Hematopoietic multipotent progenitor cell treated with erythropoietin and hydrocortisone succinate and interleukin-3 and kit ligand, for 4 days (in vitro differentiated cells): Measurements from ENCODE around the gene GNPDA1.

ENCODE experiments used
- DNase-seq: peaks from one replicate; pipeline ENCODE4 v3.0.0-alpha.2; 2015

Gene GNPDA1

DNA sequence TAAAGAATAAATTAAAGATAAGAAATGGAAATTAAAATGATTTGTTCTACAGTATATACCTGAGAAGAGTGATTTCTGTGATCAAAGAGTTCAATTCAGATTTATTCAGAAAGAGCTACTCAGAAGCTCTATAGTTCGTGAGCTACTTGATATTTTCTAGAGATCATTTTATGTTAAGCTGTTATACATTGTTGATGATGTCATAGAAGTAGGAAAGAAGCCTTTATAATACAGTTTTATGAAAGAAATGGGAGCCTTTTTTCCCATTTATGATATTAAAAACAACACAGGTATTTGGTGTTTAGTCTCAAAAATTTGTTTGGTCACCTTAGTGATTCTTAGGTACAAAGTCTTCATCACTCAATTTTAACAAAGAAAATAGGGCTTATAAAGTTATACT is 23.1 kb downstream of the GNPDA1 start:
- no peak for DNase-seq

DNA sequence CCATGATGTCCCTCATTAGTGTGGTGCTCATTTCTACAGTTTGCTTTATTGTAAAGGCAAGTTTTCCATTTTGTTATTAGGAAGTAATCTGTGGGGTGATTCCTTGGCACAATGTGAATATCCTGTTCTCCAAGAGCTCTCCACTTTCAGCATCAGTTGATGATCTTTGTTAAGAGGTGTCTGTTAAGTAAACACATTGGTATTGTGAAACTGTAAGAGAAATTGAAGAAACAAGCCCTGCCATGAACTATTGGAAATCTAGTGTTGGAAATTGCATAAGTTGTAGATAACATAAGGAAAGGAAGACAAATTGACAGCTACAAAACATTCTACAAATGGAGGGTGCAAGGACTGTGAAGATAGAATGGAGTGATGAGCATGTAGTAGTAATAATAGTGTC is 26.8 kb downstream of the GNPDA1 start:
- no peak for DNase-seq

DNA sequence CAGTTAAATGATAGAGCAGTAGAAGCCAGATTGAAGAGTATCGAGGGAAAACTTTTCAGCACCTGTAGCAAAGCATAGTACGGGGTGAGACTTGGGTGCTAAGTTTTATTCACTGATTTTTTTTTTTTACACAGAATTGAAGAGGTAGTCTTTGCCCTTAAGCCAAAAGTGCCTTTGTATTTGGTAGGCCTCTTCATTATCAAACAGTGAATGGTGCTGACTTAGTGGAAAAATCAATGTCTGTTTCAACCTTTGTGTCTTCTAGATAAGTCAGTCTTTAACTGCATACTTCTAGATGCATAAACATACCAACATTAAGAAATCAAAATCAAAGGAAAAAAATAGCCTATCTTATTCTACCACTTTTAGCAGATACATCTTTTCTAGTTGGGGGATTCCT is 30.2 kb downstream of the GNPDA1 start:
- DNase-seq = no peak

DNA sequence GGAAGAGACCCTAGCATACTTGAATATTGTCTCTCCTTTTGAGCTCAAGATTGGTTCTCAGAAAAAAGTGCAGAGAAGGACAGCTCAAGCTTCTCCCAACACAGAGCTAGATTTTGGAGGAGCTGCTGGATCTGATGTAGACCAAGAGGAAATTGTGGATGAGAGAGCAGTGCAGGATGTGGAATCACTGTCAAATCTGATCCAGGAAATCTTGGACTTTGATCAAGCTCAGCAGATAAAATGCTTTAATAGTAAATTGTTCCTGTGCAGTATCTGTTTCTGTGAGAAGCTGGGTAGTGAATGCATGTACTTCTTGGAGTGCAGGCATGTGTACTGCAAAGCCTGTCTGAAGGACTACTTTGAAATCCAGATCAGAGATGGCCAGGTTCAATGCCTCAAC is 34.4 kb downstream of the GNPDA1 start:
- no peak for DNase-seq

DNA sequence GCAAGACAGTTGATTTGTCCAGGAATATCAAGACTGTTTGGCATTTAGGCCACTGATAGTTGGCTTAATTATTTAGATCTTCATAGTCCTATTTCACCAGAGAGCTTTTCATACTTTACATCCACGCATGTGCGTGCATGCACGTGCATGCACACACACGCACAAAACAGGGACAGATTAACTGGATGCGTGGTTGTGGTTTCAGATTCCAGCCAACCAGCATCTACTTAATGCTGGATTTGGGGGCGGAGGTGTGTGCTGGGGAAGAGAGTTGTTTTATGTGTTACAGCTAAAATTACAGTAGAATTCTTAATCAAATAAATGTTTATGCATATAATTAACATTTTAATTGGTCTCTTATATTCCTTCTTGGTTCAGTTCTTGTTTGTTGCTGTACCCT is 36.7 kb downstream of the GNPDA1 start:
- no peak for DNase-seq

DNA sequence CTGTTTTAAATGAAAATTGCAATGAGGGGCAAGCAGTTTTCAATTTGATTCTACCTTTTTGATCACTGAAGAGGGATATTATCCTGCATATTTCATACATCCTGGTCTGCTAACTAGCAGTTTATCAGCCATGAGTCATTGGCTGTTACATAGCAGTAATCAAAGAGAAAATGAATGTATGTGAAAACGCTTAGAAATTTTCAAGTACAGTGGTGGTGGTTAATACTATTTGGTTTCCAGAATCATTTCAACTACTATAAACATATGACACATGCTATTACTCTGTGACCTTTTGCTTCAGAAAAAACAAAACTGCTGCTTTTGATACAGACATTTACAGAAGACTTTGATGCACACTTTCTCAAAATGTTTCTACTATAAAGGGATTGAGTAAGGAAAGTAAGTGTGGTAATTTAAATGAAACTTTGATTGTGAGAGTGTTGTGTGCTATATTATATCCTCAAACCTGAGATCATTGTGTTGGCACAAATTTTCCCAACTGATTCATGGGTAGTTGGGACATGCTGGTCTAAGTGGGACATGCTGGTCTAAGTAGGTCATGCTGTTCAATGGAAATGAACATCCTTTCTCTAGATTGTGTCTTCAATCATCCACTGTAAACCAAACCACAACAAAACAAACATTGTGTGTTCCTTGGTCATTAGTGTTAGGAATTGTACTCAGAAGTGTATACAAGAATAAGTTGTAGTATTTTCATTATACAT is 38.8 kb downstream of the GNPDA1 start:
- no peak for DNase-seq

DNA sequence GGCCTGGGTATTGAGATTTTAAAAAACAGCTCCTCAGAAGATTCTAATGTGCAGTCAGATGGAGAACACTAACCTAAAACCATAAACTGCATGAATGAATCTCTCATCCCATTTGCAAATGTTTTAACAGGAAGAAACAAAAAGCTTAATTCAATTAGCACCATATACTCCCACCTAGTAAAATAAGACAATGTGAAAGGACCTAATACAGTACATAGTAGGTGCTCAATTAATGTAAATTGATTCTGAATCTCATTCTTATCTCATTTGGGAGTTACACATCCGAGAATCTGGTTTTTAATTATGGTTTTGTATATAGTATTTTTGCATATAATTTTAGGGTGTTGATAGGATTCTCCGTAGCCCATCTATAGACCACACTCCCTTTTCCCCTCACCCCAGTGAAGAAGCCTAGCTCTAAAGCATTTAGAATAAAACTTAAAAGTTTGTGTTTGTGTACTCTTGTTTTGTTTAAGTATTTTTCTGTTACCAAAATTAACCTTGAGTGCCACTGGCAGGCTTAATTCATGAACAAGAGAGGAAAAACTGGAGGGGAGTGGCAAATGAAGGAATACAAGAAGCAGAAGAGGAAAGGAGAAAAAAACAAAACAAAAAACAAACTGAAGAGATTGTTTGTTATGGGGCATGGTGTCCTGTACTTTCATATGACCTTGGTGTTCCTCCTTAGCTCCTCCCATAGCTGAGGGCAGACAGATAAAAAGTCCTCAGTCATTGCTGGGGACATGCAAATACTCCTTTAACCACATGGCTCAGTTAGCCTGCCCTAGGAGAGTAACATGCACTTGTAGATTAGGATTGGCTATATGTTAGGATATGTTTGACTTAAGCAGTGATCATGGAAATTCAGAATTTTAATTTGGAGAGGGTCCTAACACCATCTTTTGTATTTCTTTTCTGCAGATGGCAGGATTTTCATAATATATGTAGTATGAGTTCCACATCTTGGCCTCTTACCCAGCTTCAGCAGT is 42.8 kb downstream of the GNPDA1 start:
- DNase-seq = peak; percentile 95

DNA sequence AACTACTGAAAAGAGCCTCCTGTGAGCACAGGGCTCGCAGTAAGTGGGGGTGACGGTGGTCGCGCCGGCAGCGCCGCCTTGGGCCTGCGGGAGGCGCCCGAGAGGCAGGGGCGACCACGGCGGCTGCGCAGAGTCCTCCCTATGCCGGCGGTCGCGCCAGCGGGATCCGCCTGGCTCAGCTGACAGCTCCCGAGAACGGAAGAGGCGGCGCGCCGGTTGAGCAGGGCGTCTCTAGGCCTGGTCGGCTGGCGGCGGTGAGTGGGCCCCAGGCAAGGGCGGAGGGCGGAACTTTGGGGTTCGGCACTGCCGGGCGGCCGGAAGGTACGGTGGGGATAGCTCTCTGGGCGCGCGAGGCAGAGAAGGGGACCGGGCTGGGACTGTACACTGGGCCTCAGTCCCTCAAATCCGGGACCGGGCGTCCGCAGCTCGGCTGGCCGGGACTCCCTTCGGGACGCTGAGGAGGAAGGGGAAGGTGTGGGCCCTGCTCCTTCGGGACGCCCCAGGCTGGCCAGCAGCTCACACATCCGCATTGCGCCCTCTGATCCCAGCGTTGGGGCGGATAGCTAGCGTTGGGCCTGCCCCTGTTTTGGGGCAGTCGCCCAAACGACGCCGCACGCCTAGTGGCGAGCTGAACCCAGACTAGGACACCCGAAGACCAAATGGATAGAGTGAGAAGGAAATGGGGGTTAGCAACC is 43.8 kb downstream of the GNPDA1 start, which contains the start of gene RNF14:
Gene RNF14 (plus strand): TSS at position 192 of the 695 bp plus-strand sequence. CDS start 4,484 bp downstream, outside the sequence.
- peak; percentile 98 for DNase-seq

DNA sequence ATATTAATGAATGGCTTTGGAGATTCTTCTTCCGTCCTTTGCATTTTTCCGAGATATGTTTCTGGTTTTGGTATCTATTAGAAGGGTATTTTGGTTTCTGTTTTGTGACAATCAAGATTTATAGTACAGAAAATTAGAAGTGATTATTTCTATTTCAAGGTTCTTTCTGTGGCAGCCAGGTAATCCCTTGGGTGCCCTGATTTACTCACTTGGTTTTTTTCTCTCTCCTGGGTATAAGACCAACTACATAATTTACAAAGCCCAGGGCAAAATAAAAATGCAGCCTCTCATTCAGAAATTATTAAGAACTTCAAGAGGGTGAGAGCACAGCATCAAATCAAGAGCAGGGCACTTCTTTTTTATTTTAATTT is 45.9 kb downstream of the GNPDA1 start:
- DNase-seq = no peak

DNA sequence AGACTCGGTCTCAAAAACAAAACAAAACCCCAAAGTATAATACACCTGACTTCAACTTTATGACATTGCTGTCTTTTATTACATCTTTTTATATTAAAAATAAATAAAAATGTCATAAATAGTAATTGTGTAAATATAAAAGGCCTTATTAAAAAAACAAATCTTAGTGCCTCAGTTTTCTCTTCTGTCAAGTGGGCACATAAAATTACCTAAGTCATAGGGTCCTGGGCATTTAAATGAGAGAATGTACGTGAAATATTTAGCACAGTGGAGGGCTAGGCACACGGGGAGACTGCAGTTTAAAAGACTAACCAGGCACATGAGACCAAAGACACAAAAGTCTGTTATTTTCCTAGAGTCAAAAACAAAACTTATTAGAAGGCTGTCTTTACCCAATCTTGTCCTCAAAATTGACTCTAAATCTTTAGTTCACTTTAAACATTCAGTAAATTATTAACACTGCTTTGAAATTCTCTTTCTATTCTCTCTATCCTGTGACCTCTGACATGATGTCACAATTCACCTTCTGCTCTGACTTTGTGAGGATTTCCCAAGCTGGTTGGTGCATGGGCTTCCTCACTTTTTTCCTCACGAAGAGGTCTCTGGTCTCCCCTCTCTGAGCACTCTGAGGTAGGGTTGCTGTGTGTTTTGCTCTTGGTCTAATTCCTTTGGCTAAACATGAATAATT is 46.4 kb downstream of the GNPDA1 start:
- DNase-seq = no peak

DNA sequence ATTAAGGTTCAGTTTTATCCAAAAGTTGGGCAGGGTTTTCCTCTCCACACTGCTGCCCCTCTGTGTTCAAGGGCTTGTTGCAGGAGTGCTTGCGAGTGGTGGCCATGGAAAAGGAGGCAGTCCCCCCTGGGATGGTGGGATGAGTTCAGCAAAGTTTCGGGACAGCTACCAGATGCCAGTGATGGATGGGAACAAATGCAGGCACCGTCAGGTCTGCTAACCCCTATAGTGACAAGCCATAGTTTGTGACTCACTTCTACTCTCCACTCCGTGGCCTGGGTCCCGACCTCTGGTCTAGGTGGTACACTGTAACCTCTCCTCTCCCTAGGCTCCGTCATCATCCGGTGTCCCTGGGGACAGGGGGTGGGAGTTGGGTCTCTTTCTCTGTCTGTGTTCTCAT is 47.8 kb downstream of the GNPDA1 start:
- no peak for DNase-seq

DNA sequence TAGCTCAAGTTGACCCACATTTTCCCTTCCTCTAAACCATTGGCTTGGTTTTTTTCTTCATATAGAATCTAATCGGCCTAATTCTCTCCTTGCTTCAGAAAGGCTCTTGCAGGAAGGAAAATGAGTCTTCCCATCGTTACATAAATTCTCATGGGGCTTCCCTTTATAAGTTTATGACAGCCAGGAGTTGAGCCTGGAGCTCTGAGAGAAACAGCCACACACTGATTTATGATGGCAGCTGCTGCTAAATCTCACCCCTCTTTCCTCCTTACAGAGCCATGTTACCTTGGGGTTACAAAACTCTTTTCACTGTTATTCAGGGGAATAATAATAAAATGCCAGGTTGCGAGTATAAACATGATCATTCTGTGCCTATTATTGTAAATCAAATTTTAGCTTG is 49.1 kb downstream of the GNPDA1 start:
- no peak for DNase-seq

DNA sequence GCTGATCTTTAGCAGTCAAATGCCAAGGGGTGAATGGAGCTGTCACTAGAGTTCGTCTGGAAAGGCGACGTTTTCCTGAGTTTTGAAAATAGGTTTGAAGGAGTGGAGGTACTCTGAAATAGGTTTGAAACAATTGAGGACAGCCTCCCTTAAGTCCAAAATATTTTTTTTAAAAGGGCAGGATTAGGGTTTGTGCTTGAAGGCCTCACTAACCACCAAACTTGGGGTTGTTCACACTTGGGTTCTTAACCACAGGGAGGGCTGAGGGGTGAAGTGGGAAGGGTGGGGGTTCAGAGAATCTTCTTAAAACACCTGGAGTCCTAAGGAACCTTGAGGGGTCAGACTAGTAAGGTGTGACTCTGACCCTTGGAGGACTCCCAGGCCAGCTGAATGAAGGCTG is 51.4 kb downstream of the GNPDA1 start:
- no peak for DNase-seq

DNA sequence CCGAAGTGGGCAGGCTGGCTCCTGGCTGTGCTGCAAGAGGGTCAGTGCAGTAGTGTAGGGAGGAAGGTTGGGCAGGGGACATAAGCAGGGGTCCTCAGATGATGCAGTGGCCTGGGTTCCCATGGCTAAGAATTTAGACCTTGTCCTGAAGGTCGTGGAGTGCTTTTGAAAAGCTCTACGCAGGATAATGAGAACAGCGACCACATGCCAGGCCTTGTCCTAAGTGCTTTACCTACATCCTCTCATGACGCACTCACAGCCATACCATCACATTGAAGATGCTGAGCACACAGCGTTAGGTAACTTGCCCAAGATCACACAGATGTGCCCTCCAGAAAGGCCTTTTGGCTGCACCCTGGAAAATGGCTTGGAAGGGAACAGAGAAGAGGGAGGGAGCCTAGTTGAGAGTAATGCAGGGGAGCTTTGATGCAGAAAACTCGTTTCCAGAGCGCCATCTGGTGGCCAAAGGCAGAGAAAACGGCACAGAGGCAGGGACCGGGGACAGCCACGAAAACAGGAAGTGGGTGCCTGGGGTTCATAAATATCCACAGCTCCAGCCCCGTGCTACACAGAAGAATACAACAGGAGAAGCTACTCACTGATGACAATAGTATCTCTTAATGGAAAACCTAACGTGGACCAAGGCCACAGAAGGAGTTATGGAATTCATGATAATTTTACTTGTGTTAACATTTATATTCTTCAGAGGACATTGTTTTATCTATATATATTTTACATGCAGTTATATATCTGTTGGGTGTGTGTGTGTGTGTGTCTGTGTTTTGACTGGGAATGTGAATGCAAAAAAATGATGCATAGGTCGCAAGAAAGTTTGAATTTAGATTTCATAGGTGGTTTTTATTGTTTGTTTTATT is 52.1 kb downstream of the GNPDA1 start:
- peak; percentile 97 for DNase-seq

DNA sequence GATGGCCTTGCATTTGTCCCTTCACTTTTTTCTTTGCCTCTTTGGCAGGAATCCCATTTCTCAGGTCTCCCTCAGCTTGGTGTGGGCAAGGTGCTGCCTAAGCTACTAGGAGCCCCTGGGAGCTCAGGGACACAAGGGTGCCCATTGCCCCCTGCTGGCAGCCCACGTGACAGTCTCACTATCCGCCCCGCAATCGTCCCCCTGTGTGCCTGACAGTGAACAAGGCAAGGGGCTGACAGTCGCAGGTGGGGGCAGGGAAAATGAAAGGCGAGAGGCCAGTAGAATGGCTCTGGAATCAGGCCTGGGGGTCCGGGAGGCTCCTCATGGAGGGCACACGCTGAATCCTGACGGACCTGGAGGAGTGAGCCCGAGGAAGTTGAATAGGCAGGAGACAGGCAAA is 52.8 kb downstream of the GNPDA1 start:
- peak; percentile 64 for DNase-seq

DNA sequence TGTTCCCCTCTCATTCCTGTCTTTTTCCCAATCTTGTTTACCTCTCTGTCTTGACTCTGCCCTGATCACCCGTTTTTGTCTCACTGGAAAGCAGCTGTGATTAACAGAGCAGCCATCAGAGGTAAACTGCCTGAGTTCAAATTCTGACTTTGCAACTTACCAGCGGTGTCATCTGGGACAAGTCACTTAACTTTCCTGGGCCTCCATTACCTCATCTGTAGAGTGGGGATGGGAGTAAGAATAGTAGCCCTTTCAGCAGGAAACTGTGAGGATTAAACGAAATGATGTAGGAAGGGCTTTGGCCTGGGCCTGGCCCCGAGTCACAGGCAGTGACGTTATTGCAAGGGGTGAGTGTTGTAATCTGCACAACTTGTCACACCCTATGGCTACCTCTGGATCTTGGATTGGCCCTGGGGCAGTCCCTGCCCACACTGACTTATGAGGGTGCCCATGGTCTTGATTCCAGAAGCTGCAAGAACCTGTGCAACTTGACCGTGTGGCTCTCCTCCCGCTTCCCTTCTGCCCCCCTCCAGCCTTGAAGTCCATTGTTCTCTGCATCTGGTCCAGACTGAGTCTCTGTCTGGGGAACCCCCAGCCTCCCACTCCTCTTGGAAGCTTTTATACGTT is 54.2 kb downstream of the GNPDA1 start:
- no peak for DNase-seq

DNA sequence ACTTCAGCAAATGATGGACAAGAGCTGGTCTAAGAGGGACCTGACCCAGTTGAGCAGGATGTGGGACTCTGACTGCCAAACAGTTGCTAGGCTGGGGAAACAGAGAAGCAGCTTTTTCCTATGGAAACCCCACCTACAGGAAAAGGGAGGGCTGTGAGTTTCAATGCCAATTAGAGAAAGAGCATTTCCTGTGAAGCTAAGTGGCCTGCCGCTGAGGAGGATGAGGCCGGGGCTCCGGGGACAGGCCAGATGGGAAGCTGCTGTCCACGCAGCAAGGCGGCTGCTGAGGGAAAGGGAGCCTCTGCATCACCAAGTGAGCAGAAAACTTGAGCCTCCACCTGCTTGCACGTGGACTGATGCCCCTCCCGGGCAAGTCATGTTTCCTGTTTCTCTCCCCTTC is 54.7 kb downstream of the GNPDA1 start, which contains the start of gene PCDH12:
Gene PCDH12 (minus strand): TSS at position 90 of the 400 bp plus-strand sequence. CDS start 351 bp downstream, outside the sequence.
- peak; percentile 34 for DNase-seq

DNA sequence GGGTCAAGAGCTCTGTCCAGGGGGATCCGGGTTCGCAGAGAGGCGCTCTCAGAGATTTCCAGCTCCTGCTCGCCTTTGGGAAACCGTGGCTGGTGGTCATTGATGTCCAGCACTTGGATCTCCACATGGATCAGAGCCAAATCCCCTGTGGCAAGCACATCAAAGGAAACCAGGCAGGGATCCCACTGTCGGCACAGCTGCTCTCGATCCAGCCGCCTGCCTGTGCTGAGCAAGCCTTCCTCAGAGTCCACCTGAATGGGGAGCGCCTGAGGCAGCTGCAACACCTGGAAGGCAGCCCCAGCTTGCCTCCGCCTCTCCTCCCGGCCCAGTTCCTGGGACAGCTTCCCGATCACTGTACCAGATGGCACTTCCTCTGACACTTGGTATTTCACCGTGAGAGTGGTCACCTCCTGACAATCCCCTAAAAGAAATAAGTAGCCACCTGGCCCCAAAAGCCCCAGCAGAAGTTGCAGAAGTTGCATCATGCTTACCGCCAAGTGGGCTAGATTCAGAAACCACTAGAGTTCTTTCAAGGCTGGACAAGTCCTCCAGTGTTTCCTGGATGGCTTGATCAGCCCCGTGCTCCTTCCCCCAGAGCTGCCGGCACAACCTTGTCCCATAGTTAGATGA is 55.3 kb downstream of the GNPDA1 start:
- DNase-seq = peak; percentile 53

DNA sequence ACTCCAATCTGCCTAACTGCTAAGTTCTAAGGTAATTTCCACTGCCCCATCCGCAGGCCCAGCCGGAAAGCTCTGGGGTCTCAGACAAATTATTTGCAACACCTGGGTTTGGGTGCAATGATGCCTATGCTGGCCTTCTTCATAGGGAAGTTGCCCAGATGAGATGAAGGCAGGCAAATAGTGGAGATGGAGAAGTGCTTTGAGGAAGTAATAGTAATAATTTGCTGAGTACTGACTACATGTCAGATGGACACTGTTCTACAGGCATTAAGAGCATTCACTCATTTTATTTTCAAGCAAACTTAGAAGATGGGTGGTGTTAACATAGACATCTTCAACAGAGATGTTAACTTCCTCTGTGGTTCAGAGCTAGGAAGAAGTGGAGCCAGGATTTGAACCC is 58.6 kb downstream of the GNPDA1 start:
- no peak for DNase-seq

DNA sequence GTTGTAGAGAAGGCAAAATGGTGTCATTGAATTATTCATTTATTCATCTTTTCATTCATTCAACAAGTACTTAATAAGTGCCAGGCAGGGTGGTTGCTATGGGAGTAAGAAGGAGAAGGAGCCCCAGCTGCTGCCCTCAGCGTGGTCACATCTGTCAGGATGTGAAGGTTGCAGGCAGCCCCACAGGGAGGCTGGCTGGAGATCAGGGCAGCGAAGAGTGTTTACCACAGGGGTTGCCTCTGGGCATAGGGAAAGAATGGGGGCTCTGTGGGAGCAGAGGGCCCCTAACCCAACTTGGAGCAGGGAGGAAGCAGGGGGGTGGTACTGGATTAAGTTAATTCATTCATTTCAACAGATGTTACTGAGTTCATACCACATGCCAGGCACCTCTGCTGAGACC is 60.8 kb downstream of the GNPDA1 start:
- DNase-seq = no peak

DNA sequence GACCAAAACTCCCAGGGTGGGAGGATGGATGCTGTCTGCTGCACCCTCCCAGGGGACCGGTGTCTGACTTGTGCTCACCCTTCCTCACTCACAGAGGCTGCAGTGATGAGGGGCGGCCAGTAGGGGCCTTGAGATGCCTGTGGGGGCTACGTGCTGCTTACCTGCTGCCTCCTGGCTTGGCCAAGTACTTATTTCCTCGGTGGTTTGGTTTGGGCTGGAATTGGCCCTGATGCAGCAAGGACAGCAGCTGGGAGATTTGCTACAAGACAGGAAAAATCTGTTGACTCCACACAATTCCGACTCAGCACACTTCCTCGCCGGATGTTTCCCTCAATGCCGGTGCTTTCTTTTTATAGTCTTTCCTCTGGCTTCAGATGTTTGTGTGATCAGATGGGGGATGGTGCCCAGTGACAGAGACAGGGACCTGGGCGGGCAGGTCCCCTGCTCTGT is 61.5 kb downstream of the GNPDA1 start:
- peak; percentile 47 for DNase-seq
